Measurements from ENCODE around the gene COQ9.
"Not testable (repeated sequence)": the region's sequence is repeated elsewhere in the genome, so short reads cannot be mapped to it uniquely, and the experiment has no call there.

The COQ9 gene

GRCh38 chr16:57485916-57486857 is 38.9 kb downstream of the COQ9 start, which contains the start of gene DOK4:
Gene DOK4, minus strand, starts transcription at chr16:57486493. Its CDS starts 6,986 bp downstream, at chr16:57479507.
- no peak for DNase-seq (ENCODE audit: low spot score)

GRCh38 chr16:57486858-57487834 is 39.9 kb downstream of the COQ9 start:
- no peak for DNase-seq (ENCODE audit: low spot score)

- no peak for DNase-seq (ENCODE audit: low spot score)
Measured at GRCh38 chr16:57489229-57489628, 42.0 kb downstream of the COQ9 start.

- no peak for DNase-seq (ENCODE audit: low spot score)
Measured at GRCh38 chr16:57493767-57494166, 46.5 kb downstream of the COQ9 start.

GRCh38 chr16:57497121-57497520 is 49.8 kb downstream of the COQ9 start:
- DNase-seq (ENCODE audit: low spot score) = no peak

- no peak for DNase-seq (ENCODE audit: low spot score)
Measured at GRCh38 chr16:57498031-57498430, 50.8 kb downstream of the COQ9 start.

GRCh38 chr16:57499941-57500340 is 52.7 kb downstream of the COQ9 start:
- DNase-seq (ENCODE audit: low spot score) = not testable (repeated sequence)

- no peak for DNase-seq (ENCODE audit: low spot score)
Measured at GRCh38 chr16:57500578-57501111, 53.4 kb downstream of the COQ9 start.

- no peak for DNase-seq (ENCODE audit: low spot score)
Measured at GRCh38 chr16:57501492-57501891, 54.2 kb downstream of the COQ9 start.

GRCh38 chr16:57502048-57502775 is 54.9 kb downstream of the COQ9 start:
- DNase-seq (ENCODE audit: low spot score) = no peak

GRCh38 chr16:57503366-57503765 is 56.1 kb downstream of the COQ9 start:
- no peak for DNase-seq (ENCODE audit: low spot score)

- DNase-seq (ENCODE audit: low spot score) = no peak
Measured at GRCh38 chr16:57504001-57504400, 56.7 kb downstream of the COQ9 start.

GRCh38 chr16:57504491-57504890 is 57.2 kb downstream of the COQ9 start:
- DNase-seq (ENCODE audit: low spot score) = no peak

GRCh38 chr16:57505169-57505568 is 57.9 kb downstream of the COQ9 start:
- no peak for DNase-seq (ENCODE audit: low spot score)

GRCh38 chr16:57507136-57508034 is 60.1 kb downstream of the COQ9 start:
- no peak for DNase-seq (ENCODE audit: low spot score)

- DNase-seq (ENCODE audit: low spot score) = no peak
Measured at GRCh38 chr16:57508035-57508425, 60.8 kb downstream of the COQ9 start.

GRCh38 chr16:57509231-57509923 is 62.1 kb downstream of the COQ9 start:
- no peak for DNase-seq (ENCODE audit: low spot score)

- DNase-seq (ENCODE audit: low spot score) = no peak
Measured at GRCh38 chr16:57510016-57510871, 63.0 kb downstream of the COQ9 start.

All from pons (tissue), 1 donor.